Nucleus accumbens (tissue), 56 donors: Measurements from ENCODE around the gene LPP.

ENCODE experiments used
- DNase-seq, 56 donors: peaks; one replicate each; lab custom pipeline; 2025; lab: John Stamatoyannopoulos, UW

LPP gene

GRCh38 chr3:188452158-188452772 lies 298.3 kb downstream of the LPP start:
- no peak for DNase-seq

- DNase-seq = no peak
Measured at GRCh38 chr3:188453431-188454384, 299.8 kb downstream of the LPP start.

- no peak for DNase-seq
Measured at GRCh38 chr3:188455748-188456147, 301.8 kb downstream of the LPP start.

- DNase-seq = no peak
Measured at GRCh38 chr3:188458756-188459155, 304.8 kb downstream of the LPP start.

- no peak for DNase-seq
Measured at GRCh38 chr3:188465311-188465710, 311.4 kb downstream of the LPP start.

GRCh38 chr3:188468196-188468595 lies 314.2 kb downstream of the LPP start:
- DNase-seq = no peak

GRCh38 chr3:188468662-188469061 lies 314.7 kb downstream of the LPP start:
- peak in 20 of 56 donors; percentile 2 to 36 (median 14) for DNase-seq

GRCh38 chr3:188469228-188469885 lies 315.4 kb downstream of the LPP start:
- DNase-seq = peak in 6 of 56 donors; percentile 4 to 37 (median 11)

- no peak for DNase-seq
Measured at GRCh38 chr3:188470508-188471130, 316.7 kb downstream of the LPP start.

- DNase-seq = no peak
Measured at GRCh38 chr3:188471723-188472122, 317.8 kb downstream of the LPP start.

- no peak for DNase-seq
Measured at GRCh38 chr3:188472336-188472735, 318.4 kb downstream of the LPP start.

- no peak for DNase-seq
Measured at GRCh38 chr3:188473045-188473444, 319.1 kb downstream of the LPP start.

- no peak for DNase-seq
Measured at GRCh38 chr3:188473591-188474288, 319.8 kb downstream of the LPP start.

- DNase-seq = no peak
Measured at GRCh38 chr3:188476935-188477334, 323.0 kb downstream of the LPP start.

GRCh38 chr3:188480011-188480410 lies 326.1 kb downstream of the LPP start:
- no peak for DNase-seq

GRCh38 chr3:188482929-188483328 lies 329.0 kb downstream of the LPP start:
- DNase-seq = no peak

- DNase-seq = no peak
Measured at GRCh38 chr3:188486126-188486525, 332.2 kb downstream of the LPP start.

GRCh38 chr3:188486952-188487351 lies 333.0 kb downstream of the LPP start:
- no peak for DNase-seq

- DNase-seq = no peak
Measured at GRCh38 chr3:188487652-188488051, 333.7 kb downstream of the LPP start.

- DNase-seq = no peak
Measured at GRCh38 chr3:188488801-188489200, 334.8 kb downstream of the LPP start.
